PC-3 (cell line): ENCODE measurements around the gene YIF1A. TPM values are rescaled to one million over a fixed set of nuclear protein-coding genes. Genes with fewer than 3 reads are reported as not detected.
"Not testable (repeated sequence)": the region's sequence is repeated elsewhere in the genome, so short reads cannot be mapped to it uniquely, and the experiment has no call there.

Experiments
- ATAC-seq: fragments of 200-7000 bp; cut with Tn5 transposase; 2 replicates; pipeline ENCODE4 v1.9.1; 2020; ENCODE audit warnings: mild to moderate bottlenecking, moderate library complexity
- BruUV-seq: library from RNA; stranded (reverse); fragments of 400-500 nt; replicated peaks from 2 replicates; lab custom pipeline; 2021; lab: Mats Ljungman, UMichigan
- CTCF ChIA-PET: fragments of 300-600 bp; sonication (Branson Sonifier 250); formaldehyde crosslinking; loops from one replicate; lab custom pipeline; 2022; ENCODE audit warnings: antibody characterized with exemption; lab: Charles Lee
- POLR2A ChIA-PET: fragments of 300-600 bp; sonication (Branson Sonifier 250); formaldehyde crosslinking; loops from one replicate; lab custom pipeline; 2022; ENCODE audit warnings: antibody characterized with exemption; ENCODE audit not compliant: unreplicated experiment; lab: Charles Lee
- DNase-seq: peaks from one replicate; pipeline ENCODE4 v3.0.0-alpha.2; 2015
- H2AFZ ChIP-seq: fragments of 300-600 bp; sonication (generic); 2 replicates; pipeline ENCODE4 v1.6.0; 2016; ENCODE audit warnings: antibody characterized with exemption, low read length
- H3F3A ChIP-seq: fragments of 300-600 bp; sonication (generic); one replicate; pipeline ENCODE4 v1.6.0; 2017; ENCODE audit warnings: antibody characterized with exemption, low read length, control low read depth, mild to moderate bottlenecking; ENCODE audit not compliant: unreplicated experiment
- H3K27ac ChIP-seq: fragments of 300-600 bp; sonication (generic); 2 replicates; pipeline ENCODE4 v1.5.1; 2016; ENCODE audit warnings: mild to moderate bottlenecking, low read length
- H3K27me3 ChIP-seq: fragments of 300-600 bp; sonication (generic); 2 replicates; pipeline ENCODE4 v1.6.1; 2016; ENCODE audit warnings: low read length, mixed read lengths
- H3K36me3 ChIP-seq: fragments of 300-600 bp; sonication (generic); 2 replicates; pipeline ENCODE4 v1.6.1; 2016; ENCODE audit warnings: low read depth, mixed run types, low read length, mixed read lengths
- H3K4me1 ChIP-seq: fragments of 300-600 bp; sonication (generic); 2 replicates; pipeline ENCODE4 v1.5.1; 2016; ENCODE audit warnings: low read length; ENCODE audit not compliant: insufficient read depth
- H3K4me2 ChIP-seq: fragments of 300-600 bp; sonication (generic); 2 replicates; pipeline ENCODE4 v1.6.0; 2016; ENCODE audit warnings: low read length
- H3K4me3 ChIP-seq: fragments of 300-600 bp; sonication (generic); 2 replicates; pipeline ENCODE4 v1.5.1; 2016; ENCODE audit warnings: mild to moderate bottlenecking, low read length, mixed read lengths
- H3K79me2 ChIP-seq: fragments of 300-600 bp; sonication (generic); 2 replicates; pipeline ENCODE4 v1.6.1; 2017; ENCODE audit warnings: low read length, mixed read lengths
- H3K9ac ChIP-seq: fragments of 300-600 bp; sonication (generic); 2 replicates; pipeline ENCODE4 v1.6.0; 2016; ENCODE audit warnings: mild to moderate bottlenecking, low read length
- H3K9me2 ChIP-seq: fragments of 300-600 bp; sonication (generic); replicated peaks from 2 replicates; pipeline ENCODE4 v1.6.1; 2016; ENCODE audit warnings: mixed run types, low read length, mixed read lengths
- H3K9me3 ChIP-seq: fragments of 300-600 bp; sonication (generic); 2 replicates; pipeline ENCODE4 v1.6.1; 2016; ENCODE audit warnings: low read length, mixed read lengths
- H4K20me1 ChIP-seq: fragments of 300-600 bp; sonication (generic); 2 replicates; pipeline ENCODE4 v1.6.1; 2016; ENCODE audit warnings: low read length, mixed read lengths
- EZH2 ChIP-seq: fragments of 300-600 bp; sonication (generic); IDR thresholded peaks from one replicate; pipeline ENCODE4 v1.6.1; 2017; ENCODE audit warnings: antibody characterized with exemption, mild to moderate bottlenecking, low read length; ENCODE audit not compliant: unreplicated experiment
- intact Hi-C: fragments of 100-400 bp; cut with micrococcal nuclease; formaldehyde crosslinking; loops from 2 replicates; pipeline ENCODE4 v1.9.0; 2023
- total RNA-seq: library from RNA; depleted of rRNA; stranded (reverse); fragments of >200 nt; gene quantifications from 2 replicates; pipeline ENCODE4 v1.2.3, GENCODE V29; 2014
- TF ChIP-seq, protein P1 (sequence below): fragments of 300-600 bp; sonication (generic); conservative IDR thresholded peaks from 2 replicates; pipeline ENCODE4 v1.5.1; 2017; ENCODE audit warnings: antibody characterized with exemption, low read depth, mild to moderate bottlenecking, low read length

YIF1A gene
- total RNA-seq, 1 experiment from 2014 or later = 236 TPM

GRCh38 chr11:66258473-66258893 lies 30.5 kb downstream of the YIF1A start:
- intact Hi-C loops = loop anchor here (1.0 kb wide), 1 partner anchor 36 kb away; no protein-coding TSS in a partner anchor
- peaks cover 24% of the 10 kb centered on the region for H3K79me2 ChIP-seq
- TF ChIP-seq EZH2 = no peak
- TF ChIP-seq, protein P1, sequence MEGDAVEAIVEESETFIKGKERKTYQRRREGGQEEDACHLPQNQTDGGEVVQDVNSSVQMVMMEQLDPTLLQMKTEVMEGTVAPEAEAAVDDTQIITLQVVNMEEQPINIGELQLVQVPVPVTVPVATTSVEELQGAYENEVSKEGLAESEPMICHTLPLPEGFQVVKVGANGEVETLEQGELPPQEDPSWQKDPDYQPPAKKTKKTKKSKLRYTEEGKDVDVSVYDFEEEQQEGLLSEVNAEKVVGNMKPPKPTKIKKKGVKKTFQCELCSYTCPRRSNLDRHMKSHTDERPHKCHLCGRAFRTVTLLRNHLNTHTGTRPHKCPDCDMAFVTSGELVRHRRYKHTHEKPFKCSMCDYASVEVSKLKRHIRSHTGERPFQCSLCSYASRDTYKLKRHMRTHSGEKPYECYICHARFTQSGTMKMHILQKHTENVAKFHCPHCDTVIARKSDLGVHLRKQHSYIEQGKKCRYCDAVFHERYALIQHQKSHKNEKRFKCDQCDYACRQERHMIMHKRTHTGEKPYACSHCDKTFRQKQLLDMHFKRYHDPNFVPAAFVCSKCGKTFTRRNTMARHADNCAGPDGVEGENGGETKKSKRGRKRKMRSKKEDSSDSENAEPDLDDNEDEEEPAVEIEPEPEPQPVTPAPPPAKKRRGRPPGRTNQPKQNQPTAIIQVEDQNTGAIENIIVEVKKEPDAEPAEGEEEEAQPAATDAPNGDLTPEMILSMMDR = peak; percentile 32; the same call in 1 of the 2 replicates
- peak overlapping the region; percentile 97 for H2AFZ ChIP-seq
- peaks cover 5% of the 10 kb centered on the region; the same call in 1 of the 2 replicates for H4K20me1 ChIP-seq
- peak overlapping the region; percentile 96 for H3K4me2 ChIP-seq
- no peaks in the 10 kb centered on the region for H3F3A ChIP-seq
- peak overlapping the region; percentile 89 for H3K9ac ChIP-seq
- ChIA-PET CTCF (interaction anchor here (0.8 kb wide), 1 partner anchor 77 kb away, joined by 3 read pairs; the partner anchor contains the start of gene RIN1), POLR2A (interaction anchor here (0.7 kb wide), 1 partner anchor 19 kb away, joined by 3 read pairs; no protein-coding TSS in a partner anchor)
- no peak overlapping the region for H3K27ac ChIP-seq
- ATAC-seq = peak; percentile 1; the same call in 1 of the 2 replicates
- peak overlapping the region; percentile 91 for H3K4me3 ChIP-seq
- peaks cover 29% of the 10 kb centered on the region for H3K36me3 ChIP-seq
- no peaks in the 10 kb centered on the region for H3K9me2 ChIP-seq
- peaks cover 16% of the 10 kb centered on the region for H3K4me1 ChIP-seq
- H3K27me3 ChIP-seq = no peaks in the 10 kb centered on the region
- H3K9me3 ChIP-seq = no peaks in the 10 kb centered on the region
- DNase-seq = no peak
- no TSS peak for BruUV-seq

DNA sequence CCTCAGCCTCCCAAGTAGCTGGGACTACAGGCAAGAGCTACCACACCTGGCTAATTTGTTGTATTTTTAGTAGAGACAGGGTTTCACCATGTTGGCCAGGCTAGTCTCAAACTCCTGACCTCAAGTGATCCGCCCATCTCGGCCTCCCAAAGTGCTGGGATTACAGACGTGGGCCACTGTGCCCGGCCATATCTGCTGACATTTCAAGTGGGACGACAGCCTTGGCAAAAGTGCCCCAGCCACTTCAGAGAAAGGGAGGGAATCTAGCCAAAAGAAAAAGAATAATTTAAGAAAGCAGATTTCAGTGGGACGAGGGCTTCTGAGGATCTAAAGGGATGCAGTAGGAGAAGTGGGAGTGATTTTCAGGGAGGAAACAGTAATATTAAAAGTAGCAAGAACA lies 35.9 kb downstream of the YIF1A start:
- H3K9me2 ChIP-seq = not testable (repeated sequence)

GRCh38 chr11:66251809-66252208 lies 37.1 kb downstream of the YIF1A start:
- DNase-seq (no peak), ATAC-seq (no peak)
- Histone ChIP-seq H3F3A (no peaks in the 10 kb centered on the region), H3K9me2 (no peaks in the 10 kb centered on the region), H4K20me1 (no peaks in the 10 kb centered on the region), H3K36me3 (no peaks in the 10 kb centered on the region), H3K27ac (no peak overlapping the region), H3K4me1 (peaks cover 3% of the 10 kb centered on the region), H3K4me2 (no peak overlapping the region), H3K79me2 (no peaks in the 10 kb centered on the region), H2AFZ (no peak overlapping the region), H3K9me3 (no peaks in the 10 kb centered on the region), H3K4me3 (no peak overlapping the region), H3K27me3 (no peaks in the 10 kb centered on the region), H3K9ac (no peak overlapping the region)
- POLR2A ChIA-PET = no interaction called here
- intact Hi-C loops = no loop called here
- CTCF ChIA-PET = interaction anchor here (0.5 kb wide), 1 partner anchor 133 kb away, joined by 5 read pairs; no protein-coding TSS in a partner anchor
- BruUV-seq = no TSS peak
- TF ChIP-seq, protein P1 = no peak

More for the DNA sequence above, 35.9 kb downstream of the YIF1A start:
- H3K9ac ChIP-seq, BruUV-seq, H2AFZ ChIP-seq, H3K27me3 ChIP-seq, H3K36me3 ChIP-seq, H3K4me3 ChIP-seq, H4K20me1 ChIP-seq, DNase-seq, H3K27ac ChIP-seq, H3K4me1 ChIP-seq, H3K4me2 ChIP-seq, H3K79me2 ChIP-seq, H3F3A ChIP-seq, intact Hi-C loops, ATAC-seq, H3K9me3 ChIP-seq, CTCF ChIA-PET, POLR2A ChIA-PET: not testable (repeated sequence)
